ENCODE measurements around the gene CR2.

Gene CR2

GRCh38 chr1:207418351-207418750 lies 35.8 kb upstream of the CR2 start:
- TF ChIP-seq CTCF (IDR thresholded peaks at IDR 0.05) = no peak

- no peak for TF ChIP-seq CTCF (IDR thresholded peaks at IDR 0.05)
Observed at GRCh38 chr1:207420109-207420508, 34.0 kb upstream of the CR2 start.

DNA sequence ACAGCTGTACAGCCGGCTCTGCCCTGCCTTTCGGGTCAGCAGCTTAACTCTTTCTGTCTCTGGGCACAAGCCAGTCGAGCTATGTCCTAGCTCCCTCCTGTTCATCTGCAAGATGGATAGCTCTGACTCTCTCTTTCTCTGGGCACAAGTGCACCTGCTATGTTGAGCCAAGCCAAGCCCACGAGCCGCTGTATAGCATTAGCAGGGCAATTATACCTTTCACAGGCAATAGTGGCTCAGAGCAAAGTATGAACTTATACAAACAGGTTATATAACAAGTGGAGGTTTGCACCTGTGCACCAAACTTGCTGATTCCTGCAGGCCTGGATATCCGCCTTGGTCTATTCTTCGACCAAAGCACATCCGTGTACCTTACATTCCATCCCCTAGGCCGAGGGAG lies 33.0 kb upstream of the CR2 start:
- no peak for TF ChIP-seq CTCF (IDR thresholded peaks at IDR 0.05)

GRCh38 chr1:207423560-207424292 lies 30.4 kb upstream of the CR2 start:
- no peak for TF ChIP-seq CTCF (IDR thresholded peaks at IDR 0.05)

DNA sequence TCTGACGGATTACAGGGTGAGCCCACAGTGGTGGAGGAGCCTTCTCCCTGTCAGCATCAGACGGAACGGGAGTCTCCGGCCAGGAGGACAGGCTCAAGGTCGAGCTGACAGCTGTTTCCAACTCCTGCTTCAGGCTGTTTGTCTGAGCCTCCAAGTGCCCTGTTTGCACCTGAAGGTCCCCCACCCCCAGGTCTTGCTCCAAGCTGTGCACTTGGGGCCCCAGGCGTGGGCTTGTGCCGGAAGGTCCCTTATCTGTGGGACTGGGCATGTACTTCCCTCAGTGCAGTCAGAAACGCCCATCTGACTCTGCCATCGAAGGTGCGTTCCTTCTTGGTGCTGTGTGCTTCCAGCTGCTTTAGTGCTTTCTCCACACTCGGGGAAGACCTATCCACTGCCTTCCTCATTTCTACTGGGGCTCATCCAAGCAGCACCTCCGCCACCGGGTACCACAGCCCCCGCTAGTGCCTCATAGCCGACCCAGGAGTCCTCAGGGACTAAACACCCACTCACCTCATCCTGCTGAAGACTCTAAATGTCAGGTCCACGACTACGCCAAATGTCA lies 29.5 kb upstream of the CR2 start:
- no peak for TF ChIP-seq CTCF (IDR thresholded peaks at IDR 0.05)

GRCh38 chr1:207427832-207428585 lies 26.1 kb upstream of the CR2 start:
- no peak for TF ChIP-seq CTCF (IDR thresholded peaks at IDR 0.05)

DNA sequence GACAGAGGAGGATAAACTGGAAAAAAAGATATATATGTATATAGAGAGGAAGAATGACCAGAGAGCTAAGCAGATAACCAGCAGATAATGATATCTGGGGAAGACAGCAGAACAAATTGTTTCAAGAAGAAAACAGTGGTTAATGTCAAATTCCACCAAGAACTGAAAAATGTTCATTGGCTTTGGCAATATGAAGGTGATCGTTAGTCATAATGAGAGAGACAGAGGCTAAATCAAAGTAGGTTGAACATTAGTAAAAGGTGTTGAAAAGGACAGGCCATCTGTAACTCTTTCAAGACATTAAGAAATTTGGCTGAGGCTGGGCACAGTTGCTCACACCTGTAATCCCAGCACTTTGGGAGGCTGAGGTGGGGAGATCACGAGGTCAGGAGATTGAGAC lies 25.3 kb upstream of the CR2 start:
- TF ChIP-seq CTCF (IDR thresholded peaks at IDR 0.05) = no peak
